SU-DHL-6 (cell line): ENCODE data around the gene CNOT4.

Source experiments
- CTCF ChIP-seq: fragments of 200-600 bp; sonication (generic); IDR thresholded peaks from one replicate; pipeline ENCODE4 v1.5.1; 2017; ENCODE audit warnings: antibody characterized with exemption, mild to moderate bottlenecking, low read length, moderate library complexity; ENCODE audit not compliant: insufficient read depth, poor library complexity, severe bottlenecking
- EZH2phosphoT487 ChIP-seq: fragments of 200-600 bp; sonication (generic), shearing (Covaris generic); conservative IDR thresholded peaks from 2 replicates; pipeline ENCODE4 v1.6.1; 2018; ENCODE audit warnings: mild to moderate bottlenecking, antibody characterized with exemption, low read length, moderate library complexity, mixed read lengths

DNA sequence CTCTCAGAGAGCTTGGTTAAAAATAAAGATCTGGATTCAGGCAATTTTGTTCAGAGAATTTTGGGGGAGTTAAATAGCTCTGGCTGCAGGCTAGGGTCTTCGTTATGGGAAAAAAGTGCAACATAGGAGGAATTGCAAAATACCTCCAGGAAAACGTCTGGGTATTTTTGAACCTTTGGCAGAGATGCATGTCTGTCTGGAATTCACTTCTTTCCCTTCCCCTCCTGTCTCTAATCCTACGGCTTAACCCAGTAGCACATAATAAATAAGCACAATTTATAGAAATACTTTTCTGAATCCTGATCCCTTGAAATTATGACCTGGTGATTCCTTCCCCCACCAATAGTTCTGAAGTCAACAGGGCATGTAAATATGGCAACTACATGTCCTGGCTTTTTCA, 28.5 kb upstream of the CNOT4 start:
- TF ChIP-seq CTCF (no peak), EZH2phosphoT487 (no peak)
